ENCODE data around the gene ZNF516. TPM values are rescaled to one million over a fixed set of nuclear protein-coding genes. Genes with fewer than 3 reads are reported as not detected.

ZNF516 gene
- total RNA-seq, 1 donor from 2014 or later: 11.5 TPM

- Histone ChIP-seq H3K9me3 (replicated peaks) (no peaks in the 10 kb centered on the region), H3K4me3 (no peak overlapping the region), H3K36me3 (no peaks in the 10 kb centered on the region), H3K27ac (replicated peaks) (no peak overlapping the region), H3K27me3 (ENCODE audit: low read depth) (peaks cover 49% of the 10 kb centered on the region), H3K4me1 (peaks cover 8% of the 10 kb centered on the region)
- intact Hi-C loops (cut with micrococcal nuclease): no loop called here
- DNase-seq: no peak
- TF ChIP-seq CTCF (IDR thresholded peaks at IDR 0.05; ENCODE audit: borderline replicate concordance): no peak
Observed at GRCh38 chr18:76530846-76531245, 35.8 kb upstream of the ZNF516 start.

- Histone ChIP-seq H3K27me3 (ENCODE audit: low read depth) (peaks cover 50% of the 10 kb centered on the region), H3K4me1 (peaks cover 8% of the 10 kb centered on the region), H3K4me3 (no peak overlapping the region), H3K36me3 (no peaks in the 10 kb centered on the region), H3K9me3 (replicated peaks) (no peaks in the 10 kb centered on the region), H3K27ac (replicated peaks) (no peak overlapping the region)
- intact Hi-C loops (cut with micrococcal nuclease): no loop called here
- no peak for DNase-seq
- TF ChIP-seq CTCF (IDR thresholded peaks at IDR 0.05; ENCODE audit: borderline replicate concordance): no peak
Observed at GRCh38 chr18:76530391-76530790, 35.3 kb upstream of the ZNF516 start.

GRCh38 chr18:76529433-76529811 is 34.4 kb upstream of the ZNF516 start:
- Histone ChIP-seq H3K27me3 (ENCODE audit: low read depth) (peaks cover 59% of the 10 kb centered on the region), H3K4me1 (peaks cover 8% of the 10 kb centered on the region), H3K9me3 (replicated peaks) (no peaks in the 10 kb centered on the region), H3K27ac (replicated peaks) (peak overlapping the region; percentile 54), H3K4me3 (peak overlapping the region; percentile 58), H3K36me3 (no peaks in the 10 kb centered on the region)
- no peak for TF ChIP-seq CTCF (IDR thresholded peaks at IDR 0.05; ENCODE audit: borderline replicate concordance)
- no peak for DNase-seq
- intact Hi-C loops (cut with micrococcal nuclease): no loop called here

GRCh38 chr18:76528477-76529432 is 33.7 kb upstream of the ZNF516 start:
- DNase-seq: no peak
- peaks cover 64% of the 10 kb centered on the region for H3K27me3 ChIP-seq (ENCODE audit: low read depth)
- H3K36me3 ChIP-seq: no peaks in the 10 kb centered on the region
- H3K27ac ChIP-seq (replicated peaks): peak overlapping the region; percentile 54
- H3K4me3 ChIP-seq: peak overlapping the region; percentile 58
- no peak for TF ChIP-seq CTCF (IDR thresholded peaks at IDR 0.05; ENCODE audit: borderline replicate concordance)
- H3K4me1 ChIP-seq: peaks cover 8% of the 10 kb centered on the region
- intact Hi-C loops (cut with micrococcal nuclease): no loop called here
- H3K9me3 ChIP-seq (replicated peaks): no peaks in the 10 kb centered on the region

GRCh38 chr18:76525911-76526310 is 30.9 kb upstream of the ZNF516 start:
- Histone ChIP-seq H3K4me1 (peaks cover 8% of the 10 kb centered on the region), H3K9me3 (replicated peaks) (no peaks in the 10 kb centered on the region), H3K36me3 (no peaks in the 10 kb centered on the region), H3K27ac (replicated peaks) (no peak overlapping the region), H3K4me3 (no peak overlapping the region), H3K27me3 (ENCODE audit: low read depth) (peaks cover 75% of the 10 kb centered on the region)
- intact Hi-C loops (cut with micrococcal nuclease): no loop called here
- TF ChIP-seq CTCF (IDR thresholded peaks at IDR 0.05; ENCODE audit: borderline replicate concordance): no peak
- no peak for DNase-seq
